Karpas-422 (cell line): Measurements from ENCODE around the gene HELB. TPM values are rescaled to one million over a fixed set of nuclear protein-coding genes. Genes with fewer than 3 reads are reported as not detected.

ENCODE experiments used
- DNase-seq: peaks from one replicate; pipeline ENCODE4 v3.0.0-alpha.2; 2015
- H2AFZ ChIP-seq: fragments of 200-600 bp; sonication (generic); 2 replicates; pipeline ENCODE4 v1.6.1; 2014; ENCODE audit warnings: antibody characterized with exemption, low read length, mixed read lengths
- H3K27ac ChIP-seq: fragments of 200-600 bp; sonication (generic); 2 replicates; pipeline ENCODE4 v1.5.1; 2014; ENCODE audit warnings: mild to moderate bottlenecking, low read length, moderate library complexity
- H3K27me3 ChIP-seq: fragments of 200-600 bp; sonication (generic); 2 replicates; pipeline ENCODE4 v1.6.1; 2014; ENCODE audit warnings: low read length, mixed read lengths
- H3K36me3 ChIP-seq: fragments of 200-600 bp; sonication (generic); 2 replicates; pipeline ENCODE4 v1.6.1; 2014; ENCODE audit warnings: low read length, mixed read lengths; ENCODE audit not compliant: insufficient read depth
- H3K4me1 ChIP-seq: fragments of 200-600 bp; sonication (generic); 2 replicates; pipeline ENCODE4 v1.6.1; 2014; ENCODE audit warnings: mild to moderate bottlenecking, low read length, mixed read lengths
- H3K4me2 ChIP-seq: fragments of 200-600 bp; sonication (generic); 2 replicates; pipeline ENCODE4 v1.6.1; 2014; ENCODE audit warnings: low read length, low read depth, mild to moderate bottlenecking; ENCODE audit not compliant: poor library complexity, severe bottlenecking
- H3K4me3 ChIP-seq: fragments of 200-600 bp; sonication (generic); 2 replicates; pipeline ENCODE4 v1.5.1; 2014; ENCODE audit warnings: mild to moderate bottlenecking, antibody characterized with exemption, low read length, mixed read lengths
- H3K79me2 ChIP-seq: fragments of 200-600 bp; sonication (generic); 2 replicates; pipeline ENCODE4 v1.6.1; 2014; ENCODE audit warnings: mild to moderate bottlenecking, low read length, mixed read lengths
- H3K9ac ChIP-seq: fragments of 200-600 bp; sonication (generic); 2 replicates; pipeline ENCODE4 v1.6.0; 2014; ENCODE audit warnings: low read length
- H3K9me2 ChIP-seq: fragments of 200-600 bp; sonication (generic), shearing (Covaris generic); replicated peaks from 2 replicates; pipeline ENCODE4 v1.6.0; 2014; ENCODE audit warnings: mild to moderate bottlenecking, low read length, moderate library complexity; ENCODE audit not compliant: insufficient read depth
- H3K9me3 ChIP-seq: fragments of 300-700, 200-600 bp; sonication (generic); 2 replicates; pipeline ENCODE4 v1.6.1; 2014; ENCODE audit warnings: low read length, mixed read lengths
- H4K20me1 ChIP-seq: fragments of 200-600 bp; sonication (generic); 2 replicates; pipeline ENCODE4 v1.6.1; 2014; ENCODE audit warnings: mild to moderate bottlenecking, antibody characterized with exemption, low read length, low read depth; ENCODE audit not compliant: insufficient read depth
- total RNA-seq: library from RNA; depleted of rRNA; stranded (reverse); fragments of >200 nt; shearing (Covaris generic); gene quantifications from 2 replicates; pipeline ENCODE4 v1.2.3, GENCODE V29; 2014; ENCODE audit warnings: low replicate concordance; rRNA removed

Gene HELB
- 4.4 and 7.7 TPM in 2 replicates for total RNA-seq

- Histone ChIP-seq H3K79me2 (peaks cover 11% of the 10 kb centered on the region), H3K27me3 (no peaks in the 10 kb centered on the region), H3K36me3 (no peaks in the 10 kb centered on the region), H3K4me3 (peak within 1 kb of the TSS; percentile 74), H4K20me1 (no peaks in the 10 kb centered on the region), H3K9me3 (no peaks in the 10 kb centered on the region), H3K9me2 (no peaks in the 10 kb centered on the region), H3K4me2 (peak within 1 kb of the TSS; percentile 83), H3K4me1 (peaks cover 23% of the 10 kb centered on the region), H3K27ac (no peak within 1 kb of the TSS), H2AFZ (peak within 1 kb of the TSS; percentile 82), H3K9ac (peak within 1 kb of the TSS; percentile 74)
- DNase-seq, result peak; percentile 97
Measured at GRCh38 chr12:66301944-66302826, at the start of gene HELB. TSS of gene HELB (plus strand) at chr12:66302493. CDS start at chr12:66302604, 111 bp downstream.

GRCh38 chr12:66252771-66253170 lies 49.5 kb upstream of the HELB start:
- H3K4me1 ChIP-seq, result no peaks in the 10 kb centered on the region
- no peaks in the 10 kb centered on the region for H3K36me3 ChIP-seq
- H2AFZ ChIP-seq, result no peak overlapping the region
- H3K27me3 ChIP-seq, result no peaks in the 10 kb centered on the region
- no peaks in the 10 kb centered on the region for H3K79me2 ChIP-seq
- H3K4me3 ChIP-seq, result no peak overlapping the region
- no peak overlapping the region for H3K4me2 ChIP-seq
- no peak for DNase-seq
- H3K27ac ChIP-seq, result no peak overlapping the region
- H4K20me1 ChIP-seq, result no peaks in the 10 kb centered on the region
- H3K9me3 ChIP-seq, result no peaks in the 10 kb centered on the region
- no peak overlapping the region for H3K9ac ChIP-seq
- no peaks in the 10 kb centered on the region for H3K9me2 ChIP-seq

GRCh38 chr12:66255737-66256136 lies 46.6 kb upstream of the HELB start:
- no peaks in the 10 kb centered on the region for H3K9me3 ChIP-seq
- H3K4me2 ChIP-seq, result no peak overlapping the region
- no peak overlapping the region for H3K27ac ChIP-seq
- no peaks in the 10 kb centered on the region for H3K27me3 ChIP-seq
- no peak overlapping the region for H2AFZ ChIP-seq
- no peaks in the 10 kb centered on the region for H4K20me1 ChIP-seq
- no peaks in the 10 kb centered on the region for H3K79me2 ChIP-seq
- H3K4me1 ChIP-seq, result no peaks in the 10 kb centered on the region
- H3K9me2 ChIP-seq, result no peaks in the 10 kb centered on the region
- no peak overlapping the region for H3K9ac ChIP-seq
- H3K4me3 ChIP-seq, result no peak overlapping the region
- no peak for DNase-seq
- no peaks in the 10 kb centered on the region for H3K36me3 ChIP-seq

- no peak overlapping the region for H3K9ac ChIP-seq
- H3K4me2 ChIP-seq, result no peak overlapping the region
- H4K20me1 ChIP-seq, result no peaks in the 10 kb centered on the region
- no peaks in the 10 kb centered on the region for H3K27me3 ChIP-seq
- no peaks in the 10 kb centered on the region for H3K9me3 ChIP-seq
- peak; percentile 23 for DNase-seq
- H3K4me1 ChIP-seq, result no peaks in the 10 kb centered on the region
- H2AFZ ChIP-seq, result no peak overlapping the region
- H3K27ac ChIP-seq, result no peak overlapping the region
- H3K79me2 ChIP-seq, result no peaks in the 10 kb centered on the region
- no peaks in the 10 kb centered on the region for H3K36me3 ChIP-seq
- no peaks in the 10 kb centered on the region for H3K9me2 ChIP-seq
- no peak overlapping the region for H3K4me3 ChIP-seq
Measured at GRCh38 chr12:66258011-66258410, 44.3 kb upstream of the HELB start.

GRCh38 chr12:66262737-66263136 lies 39.6 kb upstream of the HELB start:
- Histone ChIP-seq H3K36me3 (no peaks in the 10 kb centered on the region), H3K4me3 (no peak overlapping the region), H3K4me2 (no peak overlapping the region), H2AFZ (no peak overlapping the region), H3K27ac (no peak overlapping the region), H3K9me3 (no peaks in the 10 kb centered on the region), H3K27me3 (no peaks in the 10 kb centered on the region), H3K79me2 (no peaks in the 10 kb centered on the region), H3K9ac (no peak overlapping the region), H3K9me2 (no peaks in the 10 kb centered on the region), H4K20me1 (no peaks in the 10 kb centered on the region), H3K4me1 (peaks cover 8% of the 10 kb centered on the region)
- no peak for DNase-seq

- H3K4me3 ChIP-seq, result no peak overlapping the region
- H2AFZ ChIP-seq, result peak overlapping the region; percentile 7; the same call in 1 of the 2 replicates
- no peaks in the 10 kb centered on the region for H3K27me3 ChIP-seq
- no peaks in the 10 kb centered on the region for H3K36me3 ChIP-seq
- H3K4me1 ChIP-seq, result peaks cover 17% of the 10 kb centered on the region
- H3K9me2 ChIP-seq, result no peaks in the 10 kb centered on the region
- H3K9ac ChIP-seq, result no peak overlapping the region
- no peaks in the 10 kb centered on the region for H4K20me1 ChIP-seq
- H3K9me3 ChIP-seq, result no peaks in the 10 kb centered on the region
- H3K27ac ChIP-seq, result no peak overlapping the region
- H3K79me2 ChIP-seq, result no peaks in the 10 kb centered on the region
- DNase-seq, result peak; percentile 53
- H3K4me2 ChIP-seq, result no peak overlapping the region
Measured at GRCh38 chr12:66268562-66268961, 33.7 kb upstream of the HELB start.

GRCh38 chr12:66269142-66269541 lies 33.2 kb upstream of the HELB start:
- Histone ChIP-seq H3K9me2 (no peaks in the 10 kb centered on the region), H3K4me2 (no peak overlapping the region), H2AFZ (0 out of 2 replicates have a peak overlapping the region, but pooled peaks have one; percentile 7)

GRCh38 chr12:66269757-66270383 lies 32.4 kb upstream of the HELB start:
- Histone ChIP-seq H3K27me3 (no peaks in the 10 kb centered on the region), H3K79me2 (no peaks in the 10 kb centered on the region), H3K36me3 (no peaks in the 10 kb centered on the region), H3K9me3 (no peaks in the 10 kb centered on the region), H3K27ac (no peak overlapping the region), H3K9ac (no peak overlapping the region), H3K4me1 (peaks cover 17% of the 10 kb centered on the region), H3K4me3 (no peak overlapping the region), H3K4me2 (no peak overlapping the region), H2AFZ (no peak overlapping the region), H4K20me1 (no peaks in the 10 kb centered on the region), H3K9me2 (no peaks in the 10 kb centered on the region)
- DNase-seq, result peak; percentile 68

More at GRCh38 chr12:66269142-66269541, 33.2 kb upstream of the HELB start:
- H3K4me1 ChIP-seq, result peaks cover 17% of the 10 kb centered on the region
- H3K27ac ChIP-seq, result no peak overlapping the region
- H3K36me3 ChIP-seq, result no peaks in the 10 kb centered on the region
- DNase-seq, result no peak
- H4K20me1 ChIP-seq, result no peaks in the 10 kb centered on the region
- H3K4me3 ChIP-seq, result no peak overlapping the region
- H3K9me3 ChIP-seq, result no peaks in the 10 kb centered on the region
- no peak overlapping the region for H3K9ac ChIP-seq
- H3K27me3 ChIP-seq, result no peaks in the 10 kb centered on the region
- H3K79me2 ChIP-seq, result no peaks in the 10 kb centered on the region
